ENCODE data around the gene RWDD1. TPM values are rescaled to one million over a fixed set of nuclear protein-coding genes. Genes with fewer than 3 reads are reported as not detected.
A peak's percentile ranks its signal among the peaks of the same experiment; 100 is the strongest.

The RWDD1 gene
- total and polyA plus RNA-seq, 7 donors = 29.5 to 119 (median 75.0) TPM

DNA sequence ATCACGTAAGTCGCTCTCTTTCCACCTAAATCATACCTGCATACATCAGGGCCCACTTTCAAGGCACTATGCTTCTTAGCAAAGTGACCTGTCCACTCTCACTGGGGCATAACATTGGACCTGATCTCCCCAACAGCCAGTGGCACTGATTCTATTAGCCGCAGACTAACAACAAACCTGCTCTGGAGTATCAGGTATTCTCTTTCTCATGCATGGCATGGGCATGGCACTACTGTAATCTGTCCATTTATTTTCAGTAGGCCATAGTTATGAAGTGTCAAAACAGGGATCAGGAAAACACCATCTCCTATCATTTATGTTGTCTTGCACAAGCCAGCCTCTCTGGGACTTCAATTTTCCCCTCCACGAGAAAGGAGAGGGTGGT lies 9.3 kb upstream of the RWDD1 start:
- Histone ChIP-seq H3K36me3 (no peaks in the 10 kb centered on the region), H3K27ac (no peak overlapping the region), H3K27me3 (no peaks in the 10 kb centered on the region), H3K4me1 (peaks cover 0 to 18% (median 9%) of the 10 kb centered on the region in 4 donors), H3K4me3 (no peak overlapping the region), H3K9me3 (no peaks in the 10 kb centered on the region)
- WGBS, 2 donors = 94% methylated on average over 4 of the region's 4 CpGs
- intact Hi-C loops (cut with DNase I) = no loop called here
- DNase-seq = no peak
- TF ChIP-seq POLR2AphosphoS5 (IDR thresholded peaks at IDR 0.05) = no peak
- no peak for TF ChIP-seq POLR2A (IDR thresholded peaks at IDR 0.05)
- TF ChIP-seq EP300 (IDR thresholded peaks at IDR 0.05) = no peak
- TF ChIP-seq, protein P1, sequence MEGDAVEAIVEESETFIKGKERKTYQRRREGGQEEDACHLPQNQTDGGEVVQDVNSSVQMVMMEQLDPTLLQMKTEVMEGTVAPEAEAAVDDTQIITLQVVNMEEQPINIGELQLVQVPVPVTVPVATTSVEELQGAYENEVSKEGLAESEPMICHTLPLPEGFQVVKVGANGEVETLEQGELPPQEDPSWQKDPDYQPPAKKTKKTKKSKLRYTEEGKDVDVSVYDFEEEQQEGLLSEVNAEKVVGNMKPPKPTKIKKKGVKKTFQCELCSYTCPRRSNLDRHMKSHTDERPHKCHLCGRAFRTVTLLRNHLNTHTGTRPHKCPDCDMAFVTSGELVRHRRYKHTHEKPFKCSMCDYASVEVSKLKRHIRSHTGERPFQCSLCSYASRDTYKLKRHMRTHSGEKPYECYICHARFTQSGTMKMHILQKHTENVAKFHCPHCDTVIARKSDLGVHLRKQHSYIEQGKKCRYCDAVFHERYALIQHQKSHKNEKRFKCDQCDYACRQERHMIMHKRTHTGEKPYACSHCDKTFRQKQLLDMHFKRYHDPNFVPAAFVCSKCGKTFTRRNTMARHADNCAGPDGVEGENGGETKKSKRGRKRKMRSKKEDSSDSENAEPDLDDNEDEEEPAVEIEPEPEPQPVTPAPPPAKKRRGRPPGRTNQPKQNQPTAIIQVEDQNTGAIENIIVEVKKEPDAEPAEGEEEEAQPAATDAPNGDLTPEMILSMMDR (IDR thresholded peaks at IDR 0.05) = no peak

DNA sequence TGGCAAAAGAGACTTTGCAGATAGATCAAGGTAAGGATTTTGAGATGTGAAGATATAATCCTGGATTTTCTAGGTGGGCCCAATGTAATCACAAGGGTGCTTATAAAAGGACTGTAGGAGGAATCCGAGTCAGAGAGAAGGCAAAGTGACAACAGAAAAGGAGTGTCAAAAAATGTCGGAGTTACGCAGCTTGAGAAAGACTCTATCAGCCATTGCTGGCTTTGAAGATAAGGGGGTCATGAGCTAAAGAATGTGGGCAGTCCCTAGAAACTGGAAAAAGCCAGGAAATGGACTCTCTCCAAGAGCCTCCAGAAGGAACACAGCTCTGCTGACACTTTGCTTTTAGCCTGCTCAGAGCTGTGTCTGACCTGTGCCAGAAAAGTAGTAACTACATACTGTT lies 8.7 kb upstream of the RWDD1 start:
- Histone ChIP-seq H3K4me1 (peaks cover 0 to 18% (median 9%) of the 10 kb centered on the region in 4 donors), H3K9me3 (no peaks in the 10 kb centered on the region), H3K36me3 (no peaks in the 10 kb centered on the region), H3K27me3 (no peaks in the 10 kb centered on the region), H3K4me3 (no peak overlapping the region), H3K27ac (no peak overlapping the region)
- intact Hi-C loops (cut with DNase I) = no loop called here
- 73 to 90% methylated on average over 3 of the region's 3 CpGs for WGBS, 2 donors
- no peak for DNase-seq
- no peak for TF ChIP-seq POLR2AphosphoS5 (IDR thresholded peaks at IDR 0.05)
- no peak for TF ChIP-seq POLR2A (IDR thresholded peaks at IDR 0.05)
- TF ChIP-seq, protein P1 (IDR thresholded peaks at IDR 0.05) = no peak
- TF ChIP-seq EP300 (IDR thresholded peaks at IDR 0.05) = no peak

DNA sequence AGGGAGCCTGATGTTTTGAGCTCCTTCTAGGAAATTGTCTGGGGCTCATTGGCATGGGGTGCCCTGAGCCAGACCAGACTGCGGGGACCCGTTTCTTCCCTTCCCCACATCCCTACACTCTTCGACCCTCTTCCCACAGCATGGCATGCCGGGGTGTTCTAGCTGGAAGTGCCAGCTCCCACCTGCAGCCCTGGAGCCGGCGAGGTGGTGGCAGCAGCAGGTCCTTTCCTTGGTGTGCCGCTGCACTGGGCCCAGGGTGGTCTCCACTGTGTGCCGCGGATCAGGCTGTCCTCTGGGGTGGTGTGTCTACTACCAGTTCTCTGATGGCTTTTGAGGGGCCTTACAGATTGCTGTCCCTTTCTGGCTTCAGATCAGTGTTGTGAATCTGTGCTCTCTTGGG lies 7.5 kb upstream of the RWDD1 start:
- no peak for DNase-seq
- TF ChIP-seq POLR2AphosphoS5 (IDR thresholded peaks at IDR 0.05) (no peak), EP300 (IDR thresholded peaks at IDR 0.05) (no peak), POLR2A (IDR thresholded peaks at IDR 0.05) (no peak)
- Histone ChIP-seq H3K27ac (no peak overlapping the region), H3K4me1 (peaks cover 0 to 10% (median 7%) of the 10 kb centered on the region in 4 donors), H3K36me3 (no peaks in the 10 kb centered on the region), H3K9me3 (no peaks in the 10 kb centered on the region), H3K27me3 (no peaks in the 10 kb centered on the region), H3K4me3 (no peak overlapping the region)
- intact Hi-C loops (cut with DNase I) = no loop called here
- 93 to 96% methylated on average over 9 of the region's 9 CpGs for whole genome bisulfite sequencing, 2 donors

DNA sequence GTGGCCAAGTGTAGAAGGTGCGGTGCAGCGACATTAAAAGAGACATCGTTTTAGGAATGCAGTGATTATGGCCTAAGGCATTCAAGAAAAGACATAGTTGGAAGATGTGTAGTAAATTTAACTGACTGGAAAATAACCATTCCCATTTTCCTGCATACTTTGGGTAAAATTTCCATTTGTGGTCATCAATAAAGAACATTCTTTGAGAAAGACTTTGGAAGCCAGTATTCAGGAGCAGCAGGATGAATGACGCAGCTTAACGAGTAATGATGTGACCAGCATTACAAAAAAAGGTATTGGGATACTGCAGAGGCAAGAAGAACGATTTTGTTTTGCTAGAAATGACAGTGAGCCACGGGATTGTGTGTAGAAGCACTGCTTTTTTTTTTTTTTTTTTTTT lies 7.0 kb upstream of the RWDD1 start:
- no peaks in the 10 kb centered on the region for H3K27me3 ChIP-seq
- no peak overlapping the region for H3K27ac ChIP-seq
- 85 to 90% methylated on average over 7 of the region's 7 CpGs for WGBS, 2 donors
- peaks cover 0 to 10% (median 7%) of the 10 kb centered on the region in 4 donors for H3K4me1 ChIP-seq
- TF ChIP-seq EP300 (IDR thresholded peaks at IDR 0.05) = no peak
- no peak for TF ChIP-seq POLR2A (IDR thresholded peaks at IDR 0.05)
- no peak for TF ChIP-seq POLR2AphosphoS5 (IDR thresholded peaks at IDR 0.05)
- TF ChIP-seq, protein P1 (IDR thresholded peaks at IDR 0.05) = no peak
- H3K36me3 ChIP-seq = no peaks in the 10 kb centered on the region
- no peak overlapping the region for H3K4me3 ChIP-seq
- intact Hi-C loops (cut with DNase I) = no loop called here
- no peak for DNase-seq
- H3K9me3 ChIP-seq = no peaks in the 10 kb centered on the region

DNA sequence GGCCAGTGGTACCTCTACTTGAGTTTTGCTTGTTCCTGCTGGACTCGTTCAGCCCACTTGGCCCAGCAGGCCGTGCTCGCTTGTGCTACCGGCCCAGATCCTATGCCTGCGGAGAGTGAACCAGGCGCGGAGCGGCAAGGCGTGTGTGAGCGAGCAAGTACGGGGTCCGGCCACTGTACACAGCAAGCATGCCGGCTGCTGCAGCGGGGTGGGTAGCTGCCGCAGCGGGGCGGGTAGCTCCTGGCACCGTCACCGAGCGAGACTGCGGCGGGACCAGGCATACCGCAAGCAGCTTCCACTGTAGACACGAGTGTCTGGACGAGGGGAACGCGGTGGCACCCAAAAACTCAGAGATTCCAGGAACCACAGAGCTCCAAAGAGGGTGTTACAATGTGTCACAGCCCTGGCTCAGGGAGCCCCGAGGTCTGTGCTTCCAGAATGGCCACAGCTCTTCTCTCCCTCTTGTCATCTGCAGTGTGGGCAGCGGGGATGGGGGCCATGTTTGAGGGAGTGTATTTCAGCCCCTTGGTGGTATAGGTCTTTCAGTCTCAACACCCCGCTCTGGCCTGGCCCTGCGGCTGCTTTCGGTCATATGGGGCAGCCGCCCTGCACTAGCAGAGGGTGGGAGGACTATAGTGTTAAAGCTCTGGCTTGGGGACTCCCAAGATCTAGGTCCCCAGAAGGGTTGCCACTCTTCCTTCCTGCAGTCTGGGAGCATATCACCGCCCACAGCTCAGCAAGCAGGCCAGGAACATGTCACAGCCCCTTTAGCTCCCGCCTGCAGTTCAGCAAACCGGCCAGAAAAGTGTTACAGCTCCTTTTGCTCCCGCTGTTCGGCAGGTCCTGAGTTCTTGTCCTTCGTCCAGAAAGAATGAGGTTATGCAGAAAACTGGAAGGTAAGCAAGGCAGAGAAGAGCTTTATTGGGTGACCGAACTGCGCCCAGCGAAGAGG lies 6.1 kb upstream of the RWDD1 start:
- H3K36me3 ChIP-seq = no peaks in the 10 kb centered on the region
- H3K4me3 ChIP-seq = peak overlapping the region in 3 of 4 donors; percentile 34 to 44 (median 41)
- intact Hi-C loops (cut with DNase I) = no loop called here
- H3K4me1 ChIP-seq = peaks cover 0 to 19% (median 13%) of the 10 kb centered on the region in 4 donors
- WGBS, 2 donors = 42 to 55% methylated on average over 42 of the region's 42 CpGs
- H3K27me3 ChIP-seq = no peaks in the 10 kb centered on the region
- peak; percentile 63 for DNase-seq
- TF ChIP-seq, protein P1 (IDR thresholded peaks at IDR 0.05) = no peak
- TF ChIP-seq EP300 (IDR thresholded peaks at IDR 0.05) = no peak
- TF ChIP-seq POLR2AphosphoS5 (IDR thresholded peaks at IDR 0.05) = no peak
- TF ChIP-seq POLR2A (IDR thresholded peaks at IDR 0.05) = no peak
- no peaks in the 10 kb centered on the region for H3K9me3 ChIP-seq
- peak overlapping the region in 1 of 4 donors; percentile 30 for H3K27ac ChIP-seq
